Activated naive CD8-positive, alpha-beta T cell treated with anti-CD3 and anti-CD28 coated beads for 36 hours (primary cell): Measurements from ENCODE around the gene XPO1. TPM values are rescaled to one million over a fixed set of nuclear protein-coding genes. Genes with fewer than 3 reads are reported as not detected.
A peak's percentile ranks its signal among the peaks of the same experiment; 100 is the strongest.
"Not testable (repeated sequence)": the region's sequence is repeated elsewhere in the genome, so short reads cannot be mapped to it uniquely, and the experiment has no call there.

Source experiments
- DNase-seq: peaks from one replicate; pipeline ENCODE4 v3.0.0; 2021
- H3K27ac Mint-ChIP-seq: one replicate; pipeline ENCODE4 v1.8.0; 2022; ENCODE audit warnings: mild to moderate bottlenecking, moderate library complexity, mixed read lengths
- H3K27me3 Mint-ChIP-seq: one replicate; pipeline ENCODE4 v1.8.0; 2022; ENCODE audit warnings: mild to moderate bottlenecking, mixed read lengths
- H3K36me3 Mint-ChIP-seq: one replicate; pipeline ENCODE4 v1.8.0; 2021; ENCODE audit warnings: mild to moderate bottlenecking, mixed read lengths
- H3K4me1 Mint-ChIP-seq: one replicate; pipeline ENCODE4 v1.8.0; 2021; ENCODE audit warnings: mixed read lengths
- H3K4me3 Mint-ChIP-seq: one replicate; pipeline ENCODE4 v1.8.0; 2022; ENCODE audit warnings: mild to moderate bottlenecking, moderate library complexity, mixed read lengths
- H3K9me3 Mint-ChIP-seq: one replicate; pipeline ENCODE4 v1.8.0; 2022; ENCODE audit warnings: mixed read lengths
- total RNA-seq, 2 experiments: library from RNA; stranded (reverse); gene quantifications; one replicate each; pipeline ENCODE4 v1.2.3, GENCODE V29; 2021

Gene XPO1
- total RNA-seq, 2 experiments from 2014 or later: 232 to 237 TPM

DNA sequence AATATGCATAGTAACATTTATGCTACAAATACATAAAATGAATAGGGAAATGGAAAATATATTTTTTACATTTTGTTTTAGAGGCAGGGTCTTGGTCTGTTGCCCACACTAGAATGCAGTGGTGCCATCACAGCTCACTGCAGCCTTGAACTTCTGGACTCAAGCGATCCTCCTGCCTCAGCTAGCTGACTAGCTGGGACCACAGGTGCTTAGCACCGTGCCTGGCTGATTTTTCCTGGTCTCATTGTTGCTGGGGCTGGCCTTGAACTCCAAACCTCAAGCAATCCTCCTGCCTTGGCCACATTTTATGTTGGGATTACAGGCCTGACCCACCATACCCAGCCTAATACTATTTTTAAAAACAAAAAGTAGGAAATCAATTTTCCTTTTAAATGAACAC is 33.2 kb downstream of the XPO1 start:
- no peaks in the 10 kb centered on the region for H3K9me3 Mint-ChIP-seq
- no peaks in the 10 kb centered on the region for H3K27me3 Mint-ChIP-seq
- H3K4me3 Mint-ChIP-seq: no peak overlapping the region
- H3K27ac Mint-ChIP-seq: no peak overlapping the region
- peaks cover 11% of the 10 kb centered on the region for H3K4me1 Mint-ChIP-seq
- DNase-seq: no peak
- H3K36me3 Mint-ChIP-seq: peaks cover 16% of the 10 kb centered on the region

DNA sequence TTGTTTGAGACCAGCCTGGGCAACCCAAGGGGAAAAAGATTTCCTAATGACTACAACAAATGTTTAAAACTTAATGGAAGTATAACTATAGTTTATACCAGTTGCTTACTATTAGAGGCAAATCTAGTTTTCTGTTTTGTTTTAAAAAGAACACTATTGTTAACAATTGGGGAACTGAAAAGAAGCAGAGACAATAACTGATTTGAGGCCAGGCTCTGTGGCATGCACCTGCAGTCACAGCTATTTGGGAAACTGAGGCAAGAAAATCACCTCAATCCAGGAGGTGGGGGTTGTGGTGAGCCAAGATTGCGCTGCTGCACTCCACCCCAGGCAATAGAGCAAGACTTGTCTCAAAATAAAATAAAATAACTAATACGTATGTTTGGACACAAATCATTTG is 39.1 kb downstream of the XPO1 start:
- Mint-ChIP-seq H3K27ac (no peak overlapping the region), H3K4me3 (no peak overlapping the region), H3K36me3 (peaks cover 20% of the 10 kb centered on the region), H3K27me3 (no peaks in the 10 kb centered on the region), H3K4me1 (peaks cover 5% of the 10 kb centered on the region), H3K9me3 (no peaks in the 10 kb centered on the region)
- DNase-seq: no peak

DNA sequence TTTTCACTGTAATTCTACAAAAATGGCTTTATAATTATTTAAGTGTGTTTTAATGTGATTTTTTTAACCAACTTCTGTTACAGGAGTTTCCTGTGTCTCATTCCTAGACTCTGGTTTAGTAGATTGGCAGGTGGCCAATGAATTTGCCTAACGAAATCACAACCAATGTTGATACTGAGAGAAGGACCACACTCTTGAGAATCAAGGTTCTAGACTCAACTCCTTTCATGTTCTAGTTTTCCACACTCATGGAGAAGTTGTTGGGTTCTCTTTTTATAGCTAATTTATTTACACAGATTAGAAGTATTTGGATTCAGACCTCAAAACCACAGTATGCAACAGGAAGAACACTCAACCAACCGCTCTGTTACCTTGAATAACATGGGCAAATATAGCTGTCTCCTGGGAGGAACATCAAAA is 44.6 kb downstream of the XPO1 start:
- Mint-ChIP-seq H3K27ac (peak overlapping the region; percentile 66), H3K4me3 (no peak overlapping the region)

DNA sequence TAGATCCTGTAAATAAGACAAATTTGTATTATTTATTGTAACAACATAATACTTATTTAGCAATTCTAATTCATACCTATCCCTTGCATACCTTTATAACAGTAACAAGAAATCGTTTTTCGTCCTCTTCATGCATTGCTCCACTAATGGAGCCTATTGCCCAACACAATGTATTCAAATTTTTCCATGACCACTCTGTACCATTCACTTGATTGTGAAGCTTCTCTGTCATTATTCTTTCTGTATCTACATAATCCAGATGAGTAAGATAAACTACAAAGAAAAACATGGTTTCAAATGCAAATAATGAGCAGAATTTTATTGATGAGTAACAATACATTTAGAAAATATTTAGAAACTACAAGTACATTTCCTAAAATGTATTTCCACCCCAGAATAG is 45.7 kb downstream of the XPO1 start:
- Mint-ChIP-seq H3K4me1 (peaks cover 11% of the 10 kb centered on the region), H3K36me3 (peaks cover 41% of the 10 kb centered on the region), H3K9me3 (no peaks in the 10 kb centered on the region), H3K27me3 (no peaks in the 10 kb centered on the region), H3K27ac (no peak overlapping the region), H3K4me3 (no peak overlapping the region)
- no peak for DNase-seq

More for the DNA sequence above, 44.6 kb downstream of the XPO1 start:
- peaks cover 43% of the 10 kb centered on the region for H3K36me3 Mint-ChIP-seq
- H3K9me3 Mint-ChIP-seq: no peaks in the 10 kb centered on the region
- H3K4me1 Mint-ChIP-seq: peaks cover 11% of the 10 kb centered on the region
- no peak for DNase-seq
- no peaks in the 10 kb centered on the region for H3K27me3 Mint-ChIP-seq

DNA sequence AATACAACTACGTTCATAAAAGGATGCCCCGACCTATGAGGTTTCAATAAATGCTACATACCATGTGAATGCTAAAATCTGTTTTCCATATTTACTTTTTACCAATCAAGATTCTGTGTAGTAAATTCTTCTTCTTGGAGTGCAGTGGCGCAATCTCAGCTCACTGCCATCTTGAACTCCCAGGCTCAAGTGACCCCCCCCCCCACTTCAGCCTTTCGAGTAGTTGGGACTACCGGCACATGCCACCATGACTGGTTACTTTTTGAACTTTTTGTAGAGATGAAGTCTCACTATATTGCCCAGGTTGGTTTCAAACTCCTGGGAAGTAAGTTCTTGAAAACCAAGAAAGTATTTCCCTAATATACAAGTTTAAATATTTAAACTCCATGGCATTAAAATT is 52.9 kb downstream of the XPO1 start:
- Mint-ChIP-seq H3K4me1 (no peaks in the 10 kb centered on the region), H3K27me3 (no peaks in the 10 kb centered on the region), H3K9me3 (no peaks in the 10 kb centered on the region), H3K36me3 (peaks cover 24% of the 10 kb centered on the region), H3K4me3 (no peak overlapping the region), H3K27ac (no peak overlapping the region)
- DNase-seq: no peak

DNA sequence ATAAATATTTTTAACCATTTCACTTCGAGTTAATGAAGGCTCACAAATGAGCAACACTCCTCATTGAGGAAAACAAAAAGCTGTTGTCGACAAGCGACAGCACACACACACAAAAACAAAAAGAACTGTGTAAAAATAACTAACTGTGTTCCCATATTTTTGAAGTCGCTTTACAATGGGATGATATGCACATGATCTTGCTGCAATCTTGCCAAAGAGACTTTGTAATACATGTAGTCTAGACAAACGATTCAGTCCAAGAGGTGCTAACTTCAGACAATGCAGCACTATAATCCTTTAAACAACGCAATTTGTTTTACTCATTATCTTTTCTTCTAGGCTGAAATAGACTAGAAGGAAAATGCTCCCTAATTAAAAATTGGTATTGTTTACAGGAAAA is 60.1 kb downstream of the XPO1 start:
- peaks cover 5% of the 10 kb centered on the region for H3K4me1 Mint-ChIP-seq
- H3K27me3 Mint-ChIP-seq: no peaks in the 10 kb centered on the region
- DNase-seq: no peak
- no peak overlapping the region for H3K27ac Mint-ChIP-seq
- no peaks in the 10 kb centered on the region for H3K9me3 Mint-ChIP-seq
- H3K36me3 Mint-ChIP-seq: peaks cover 29% of the 10 kb centered on the region
- no peak overlapping the region for H3K4me3 Mint-ChIP-seq

DNA sequence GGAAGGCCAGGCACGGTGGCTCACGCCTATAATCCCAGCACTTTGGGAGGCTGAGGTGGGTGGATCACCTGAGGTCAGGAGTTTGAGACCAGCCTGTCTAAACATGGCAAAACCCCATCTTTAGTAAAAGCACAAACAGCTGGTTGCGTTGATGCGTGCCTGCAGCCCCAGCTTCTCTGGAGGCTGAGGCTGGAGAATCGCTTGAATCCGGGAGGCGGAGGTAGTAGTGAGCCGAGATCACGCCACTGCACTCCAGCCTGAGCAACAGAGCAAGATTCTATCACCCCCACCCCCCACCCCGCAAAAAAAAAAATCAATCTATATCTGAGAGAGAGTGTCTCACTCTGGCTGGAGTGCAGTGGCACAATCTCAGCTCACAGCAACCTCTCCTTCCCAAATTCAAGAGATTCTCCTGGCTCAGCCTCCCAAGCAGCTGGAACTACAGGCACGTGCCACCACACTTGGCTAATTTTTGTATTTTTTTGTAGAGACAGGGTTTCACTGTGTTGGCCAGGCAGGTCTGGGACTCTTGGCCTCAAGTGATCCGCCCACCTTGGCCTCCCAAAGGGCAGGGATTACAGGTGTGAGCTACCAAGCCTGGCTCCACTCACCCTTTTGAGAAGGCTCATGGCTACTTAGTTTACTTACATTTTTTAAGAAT is 61.1 kb downstream of the XPO1 start:
- Mint-ChIP-seq H3K36me3 (peaks cover 30% of the 10 kb centered on the region), H3K27ac (peak overlapping the region; percentile 70)
- H3K27me3 Mint-ChIP-seq, H3K4me3 Mint-ChIP-seq, H3K4me1 Mint-ChIP-seq, H3K9me3 Mint-ChIP-seq, DNase-seq: not testable (repeated sequence)

DNA sequence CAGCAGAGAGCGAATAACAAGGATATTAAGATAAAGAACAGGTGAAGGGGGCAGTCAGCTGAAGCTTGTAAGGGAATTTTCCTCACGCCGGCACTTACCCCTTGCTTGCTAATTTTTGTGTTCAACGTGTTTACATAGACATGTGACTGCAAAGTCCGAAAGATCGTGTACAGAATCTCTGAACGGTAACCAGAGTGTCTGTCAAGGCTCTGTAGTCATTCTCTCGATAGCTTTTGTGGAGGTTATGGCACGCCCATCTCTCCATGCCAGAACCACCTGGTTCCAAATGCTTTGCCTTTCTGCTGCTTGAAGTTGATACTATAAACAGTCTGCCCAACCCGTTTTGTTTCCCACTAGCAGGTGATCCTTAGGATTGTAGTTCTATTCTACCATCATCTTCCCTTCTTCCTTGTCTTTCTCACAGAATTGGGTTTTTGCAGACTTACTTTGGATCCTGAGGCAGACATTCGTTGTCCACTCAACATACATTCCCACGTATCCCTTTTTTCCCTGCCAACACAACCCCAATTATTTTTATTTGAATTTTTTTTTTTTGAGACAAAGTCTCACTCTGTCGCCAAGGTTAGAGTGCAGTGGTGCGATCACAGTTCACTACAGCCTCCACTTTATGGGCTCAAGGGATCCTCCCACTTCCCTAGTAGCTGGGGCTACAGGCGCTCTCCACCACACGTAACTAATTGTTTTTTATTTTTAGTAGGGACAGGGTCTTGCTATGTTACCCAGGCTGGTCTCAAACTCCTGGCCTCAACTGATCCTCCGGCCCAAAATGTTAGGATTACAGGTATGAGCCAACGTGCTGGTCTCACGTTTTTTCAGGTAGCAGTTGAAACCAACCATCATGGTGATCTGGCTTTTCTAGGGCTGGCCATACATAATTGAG is 66.0 kb downstream of the XPO1 start:
- DNase-seq: peak; percentile 15
- Mint-ChIP-seq H3K36me3 (peaks cover 27% of the 10 kb centered on the region), H3K27ac (peak overlapping the region; percentile 91), H3K4me1 (peaks cover 20% of the 10 kb centered on the region), H3K4me3 (peak overlapping the region; percentile 94), H3K9me3 (no peaks in the 10 kb centered on the region), H3K27me3 (no peaks in the 10 kb centered on the region)

DNA sequence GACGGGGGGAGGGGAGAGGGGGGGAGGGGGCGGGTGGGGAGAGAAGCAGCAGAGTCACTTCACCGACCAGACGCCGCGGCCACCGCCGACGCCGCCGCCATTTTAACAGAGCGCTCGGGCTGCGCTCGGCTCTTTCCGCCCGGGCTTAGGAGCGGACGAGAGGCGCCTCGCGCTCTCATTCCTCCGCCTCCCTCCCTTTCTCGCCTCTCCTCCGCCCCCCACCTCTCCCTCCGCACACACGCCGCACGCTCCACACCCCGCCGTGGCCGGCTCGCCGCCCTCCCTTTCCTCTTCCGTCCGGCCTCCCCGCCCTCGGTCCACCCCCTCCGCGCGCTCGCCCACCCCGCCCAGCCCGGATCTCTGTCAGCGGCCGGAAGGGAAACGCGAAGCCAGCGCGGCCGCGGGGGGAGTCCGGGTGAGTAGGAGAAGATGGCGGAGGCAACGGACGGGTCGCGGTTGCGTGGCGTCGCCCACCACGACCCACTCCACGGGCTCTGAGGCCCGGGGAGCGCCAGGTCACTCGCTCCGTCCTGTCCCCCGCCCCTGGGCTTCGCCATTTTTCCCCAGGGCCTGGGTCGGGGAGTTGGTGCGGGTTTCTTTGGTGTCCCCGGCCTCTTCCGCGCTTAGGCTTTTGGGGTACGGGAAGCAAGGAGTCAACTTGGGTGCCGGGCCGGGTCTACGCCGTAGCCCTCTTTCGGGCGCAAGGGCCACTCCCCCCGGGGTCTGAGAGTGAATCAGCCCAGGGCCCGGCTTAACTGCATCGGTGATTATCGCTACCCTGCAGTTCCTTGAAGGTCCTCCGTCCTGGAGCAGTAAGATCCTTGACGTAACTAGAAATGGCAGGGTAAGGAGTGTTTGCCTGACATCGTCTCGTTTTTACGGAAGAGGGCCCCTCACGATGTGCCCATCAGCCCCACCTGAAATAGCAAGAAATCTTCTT is 66.9 kb downstream of the XPO1 start, which contains the start of gene USP34:
USP34 (minus strand) TSS at position 123 of the 940 bp plus-strand sequence. CDS start 395 bp downstream, outside the sequence.
- H3K4me1 Mint-ChIP-seq: peaks cover 21% of the 10 kb centered on the region
- H3K27me3 Mint-ChIP-seq: no peaks in the 10 kb centered on the region
- H3K36me3 Mint-ChIP-seq: peaks cover 23% of the 10 kb centered on the region
- peak within 1 kb of the TSS; percentile 96 for H3K27ac Mint-ChIP-seq
- DNase-seq: peak; percentile 92
- no peaks in the 10 kb centered on the region for H3K9me3 Mint-ChIP-seq
- peak within 1 kb of the TSS; percentile 94 for H3K4me3 Mint-ChIP-seq

DNA sequence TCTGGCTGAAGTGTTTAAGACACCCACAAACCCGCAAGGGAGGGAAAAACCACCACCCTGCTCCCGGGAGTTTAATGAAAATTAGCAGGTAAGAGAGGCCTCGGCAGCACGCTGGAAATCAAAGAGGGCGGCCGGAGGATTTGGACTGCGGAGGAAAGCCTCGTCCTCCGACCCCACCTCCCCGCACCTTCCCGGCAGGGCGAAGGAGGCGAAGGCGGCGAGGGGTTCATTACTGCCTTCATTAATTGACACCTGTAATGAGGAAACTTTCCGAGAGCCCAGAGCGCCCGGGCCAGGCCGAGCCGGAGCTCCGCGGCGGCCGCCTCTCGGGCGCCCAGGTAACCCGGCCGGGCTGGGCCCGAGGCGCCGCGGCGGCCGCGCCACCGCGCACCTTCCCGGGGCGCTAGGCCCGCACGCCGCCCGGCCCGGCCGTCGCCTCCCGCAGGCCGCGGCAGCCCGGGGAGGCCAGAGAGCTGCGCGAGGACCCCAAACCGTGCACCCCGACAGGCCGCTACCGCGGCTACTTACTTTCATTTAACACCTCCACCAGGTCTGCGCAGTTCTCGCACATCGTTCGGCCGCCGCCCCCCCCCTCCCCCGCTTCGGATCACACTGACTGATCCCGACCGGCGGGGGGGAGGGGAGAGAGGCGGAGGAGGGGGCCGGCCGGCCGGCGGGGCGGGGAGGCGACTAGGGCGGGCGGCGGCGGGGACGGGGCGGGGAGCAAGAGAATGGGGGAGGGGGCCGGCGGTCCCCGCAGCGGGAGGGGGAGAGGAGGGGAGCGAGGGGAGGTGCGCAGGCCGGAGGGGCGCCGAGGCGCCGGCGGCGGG is 67.8 kb downstream of the XPO1 start:
- peak overlapping the region; percentile 94 for H3K4me3 Mint-ChIP-seq
- H3K36me3 Mint-ChIP-seq: peaks cover 22% of the 10 kb centered on the region
- H3K4me1 Mint-ChIP-seq: peaks cover 23% of the 10 kb centered on the region
- H3K27me3 Mint-ChIP-seq: no peaks in the 10 kb centered on the region
- H3K9me3 Mint-ChIP-seq: no peaks in the 10 kb centered on the region
- peak overlapping the region; percentile 96 for H3K27ac Mint-ChIP-seq
- peak; percentile 80 for DNase-seq

DNA sequence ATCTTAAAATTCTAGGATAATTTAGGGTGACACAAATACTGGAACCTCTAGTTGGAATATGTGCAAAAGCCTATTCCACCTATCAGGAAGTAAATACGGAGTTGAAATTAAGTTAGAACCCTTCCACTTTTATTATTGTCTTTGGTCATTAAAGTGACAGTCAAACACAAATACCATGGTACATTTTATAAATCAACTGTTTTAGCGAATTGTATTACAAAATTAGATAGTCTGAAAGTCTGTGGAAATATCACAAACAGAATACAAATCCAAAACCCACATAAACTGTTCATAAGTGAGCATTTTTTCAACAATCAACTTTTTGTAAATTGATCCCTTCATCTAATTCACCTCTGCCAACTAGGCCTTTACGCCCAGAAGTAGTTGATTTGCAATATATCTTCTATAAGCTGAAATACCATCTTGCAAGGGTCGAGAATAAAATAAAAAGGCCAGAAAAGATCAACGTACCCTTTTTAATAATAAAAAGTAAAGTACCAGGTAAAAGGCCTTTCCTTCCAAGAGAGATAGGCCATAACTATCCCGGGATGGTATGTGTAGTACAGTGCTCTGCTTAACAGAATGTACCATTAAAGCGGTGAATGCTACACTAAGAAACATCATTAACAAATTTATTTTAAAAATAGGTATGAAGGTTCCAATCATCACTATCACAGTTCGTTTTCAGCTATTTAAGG is 68.6 kb downstream of the XPO1 start:
- Mint-ChIP-seq H3K27ac (peak overlapping the region; percentile 96), H3K4me1 (peaks cover 27% of the 10 kb centered on the region), H3K36me3 (peaks cover 22% of the 10 kb centered on the region), H3K9me3 (no peaks in the 10 kb centered on the region), H3K27me3 (no peaks in the 10 kb centered on the region), H3K4me3 (peak overlapping the region; percentile 93)
- DNase-seq: no peak

DNA sequence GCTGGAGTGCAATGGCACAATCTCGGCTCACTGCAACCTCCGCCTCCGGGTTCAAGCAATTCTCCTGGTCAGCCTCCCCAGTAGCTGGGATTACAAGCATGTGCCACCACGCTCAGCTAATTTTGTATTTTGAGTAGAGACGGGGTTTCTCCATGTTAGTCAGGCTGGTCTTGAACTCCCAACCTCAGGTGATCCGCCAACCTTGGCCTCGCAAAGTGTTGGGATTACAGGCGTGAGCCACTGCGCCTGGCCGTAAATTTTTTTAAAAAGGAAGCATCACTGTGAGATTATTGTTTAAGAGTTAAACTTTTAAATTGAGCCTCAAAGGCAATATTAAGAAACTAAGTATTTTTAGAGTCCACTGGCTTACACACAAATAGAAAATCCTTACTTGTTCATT is 69.9 kb downstream of the XPO1 start:
- not testable (repeated sequence) for H3K27me3 Mint-ChIP-seq, DNase-seq, H3K9me3 Mint-ChIP-seq, H3K27ac Mint-ChIP-seq, H3K4me3 Mint-ChIP-seq
- Mint-ChIP-seq H3K4me1 (peaks cover 38% of the 10 kb centered on the region), H3K36me3 (peaks cover 16% of the 10 kb centered on the region)

DNA sequence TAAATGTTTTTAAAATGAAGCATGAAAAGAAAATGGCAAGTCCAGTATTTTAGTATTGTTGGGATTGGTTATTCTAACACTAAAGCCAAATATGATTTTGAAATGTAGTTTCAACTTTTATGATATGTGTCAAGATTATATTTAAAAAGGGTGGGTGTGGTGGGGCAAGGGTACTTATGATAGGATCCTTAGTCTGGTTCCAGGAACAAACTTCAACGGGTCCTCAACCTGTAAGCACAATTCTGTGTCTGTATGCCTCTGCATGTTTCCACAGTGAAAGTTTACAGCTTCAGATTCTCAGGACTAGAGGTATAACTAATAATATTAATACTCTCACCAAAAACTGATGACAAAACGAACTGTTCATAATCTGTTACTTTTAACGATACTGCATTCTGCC is 73.1 kb downstream of the XPO1 start:
- H3K4me1 Mint-ChIP-seq: peaks cover 49% of the 10 kb centered on the region
- no peak overlapping the region for H3K27ac Mint-ChIP-seq
- peaks cover 19% of the 10 kb centered on the region for H3K36me3 Mint-ChIP-seq
- H3K27me3 Mint-ChIP-seq: no peaks in the 10 kb centered on the region
- no peak overlapping the region for H3K4me3 Mint-ChIP-seq
- no peak for DNase-seq
- no peaks in the 10 kb centered on the region for H3K9me3 Mint-ChIP-seq
